Fibroblast of lung (primary cell): ENCODE results near the gene PODN. TPM values are rescaled to one million over a fixed set of nuclear protein-coding genes. Genes with fewer than 3 reads are reported as not detected.

Source experiments
- DNase-seq, 2 donors: peaks; one replicate each; pipeline versions ENCODE4 v3.0.0 to v3.0.0-alpha.2; 2010; ENCODE audit warnings: low read depth in 2 of 2
- H2AFZ ChIP-seq: 2 replicates; pipeline ENCODE4 v1.5.1; 2012; ENCODE audit warnings: low read length, control low read depth, inconsistent platforms
- H3K27ac ChIP-seq: 2 replicates; pipeline ENCODE4 v1.5.1; 2011; ENCODE audit warnings: low read length, control low read depth; ENCODE audit not compliant: insufficient read depth
- H3K27me3 ChIP-seq: 2 replicates; pipeline ENCODE4 v1.5.1; 2011; ENCODE audit warnings: mild to moderate bottlenecking, low read length; ENCODE audit not compliant: control insufficient read depth, insufficient read depth
- H3K36me3 ChIP-seq: 2 replicates; pipeline ENCODE4 v1.5.1; 2011; ENCODE audit warnings: low read length; ENCODE audit not compliant: control insufficient read depth, insufficient read depth
- H3K4me1 ChIP-seq: 2 replicates; pipeline ENCODE4 v1.5.1; 2011; ENCODE audit warnings: low read length; ENCODE audit not compliant: control insufficient read depth, insufficient read depth; ENCODE audit errors: extremely low read depth
- H3K4me2 ChIP-seq: 2 replicates; pipeline ENCODE4 v1.5.1; 2011; ENCODE audit warnings: low read length, control low read depth; ENCODE audit not compliant: insufficient read depth; ENCODE audit errors: extremely low read depth
- H3K4me3 ChIP-seq, 4 experiments: fragments of 200-600 bp in 1 of 4; sonication (generic) in 1 of 4; replicated peaks in 1 of 4; 2 replicates each; pipeline ENCODE4 v1.5.1; 2011 to 2016; ENCODE audit warnings: low read length in 4 of 4, low read depth in 3 of 4, mild to moderate bottlenecking in 3 of 4, control low read depth in 2 of 4, inconsistent platforms in 1 of 4, mixed read lengths in 1 of 4; ENCODE audit not compliant: insufficient read depth in 1 of 4; ENCODE audit errors: control extremely low read depth in 1 of 4
- H3K79me2 ChIP-seq: 2 replicates; pipeline ENCODE4 v1.5.1; 2012; ENCODE audit warnings: mild to moderate bottlenecking, low read length, inconsistent platforms; ENCODE audit not compliant: control insufficient read depth, insufficient read depth
- H3K9ac ChIP-seq: 2 replicates; pipeline ENCODE4 v1.5.1; 2011; ENCODE audit warnings: mild to moderate bottlenecking, low read length, control low read depth; ENCODE audit not compliant: insufficient read depth
- H3K9me3 ChIP-seq: 2 replicates; pipeline ENCODE4 v1.5.1; 2012; ENCODE audit warnings: low read depth, low read length; ENCODE audit not compliant: control insufficient read depth, insufficient read depth
- H4K20me1 ChIP-seq: 2 replicates; pipeline ENCODE4 v1.5.1; 2011; ENCODE audit warnings: low read length; ENCODE audit not compliant: control insufficient read depth, insufficient read depth; ENCODE audit errors: extremely low read depth
- EZH2 ChIP-seq: IDR thresholded peaks from 2 replicates; pipeline ENCODE4 v1.5.1; 2012; ENCODE audit warnings: low read length, control low read depth, mild to moderate bottlenecking; ENCODE audit errors: missing control alignments
- polyA plus RNA-seq, 2 donors: library from polyadenylated mRNA; depleted of rRNA in 1 of 2; stranded (reverse) in 1 of 2; unstranded in 1 of 2; fragments of >200 nt; gene quantifications; 2 replicates each; pipeline ENCODE4 v1.2.1, GENCODE V29; 2011 to 2012; ENCODE audit warnings: missing spikeins in 1 of 2
- total RNA-seq: library from RNA; depleted of rRNA; stranded (reverse); fragments of >200 nt; gene quantifications from 2 replicates; pipeline ENCODE4 v1.2.1, GENCODE V29; 2014
- TF ChIP-seq, protein P1 (sequence below), 2 donors: IDR thresholded peaks in 1 of 2; conservative IDR thresholded peaks in 1 of 2; 1 replicate in 1 of 2; 2 replicates in 1 of 2; pipeline ENCODE4 v1.5.1; 2011 to 2012; ENCODE audit warnings: low read length in 2 of 2, control low read depth in 1 of 2, inconsistent platforms in 1 of 2, low read depth in 1 of 2, mild to moderate bottlenecking in 1 of 2

PODN gene
- total and polyA plus RNA-seq, 2 donors (not counting 1 experiment from before 2014, with no cell fraction given): 31.6 to 49.7 TPM

DNA sequence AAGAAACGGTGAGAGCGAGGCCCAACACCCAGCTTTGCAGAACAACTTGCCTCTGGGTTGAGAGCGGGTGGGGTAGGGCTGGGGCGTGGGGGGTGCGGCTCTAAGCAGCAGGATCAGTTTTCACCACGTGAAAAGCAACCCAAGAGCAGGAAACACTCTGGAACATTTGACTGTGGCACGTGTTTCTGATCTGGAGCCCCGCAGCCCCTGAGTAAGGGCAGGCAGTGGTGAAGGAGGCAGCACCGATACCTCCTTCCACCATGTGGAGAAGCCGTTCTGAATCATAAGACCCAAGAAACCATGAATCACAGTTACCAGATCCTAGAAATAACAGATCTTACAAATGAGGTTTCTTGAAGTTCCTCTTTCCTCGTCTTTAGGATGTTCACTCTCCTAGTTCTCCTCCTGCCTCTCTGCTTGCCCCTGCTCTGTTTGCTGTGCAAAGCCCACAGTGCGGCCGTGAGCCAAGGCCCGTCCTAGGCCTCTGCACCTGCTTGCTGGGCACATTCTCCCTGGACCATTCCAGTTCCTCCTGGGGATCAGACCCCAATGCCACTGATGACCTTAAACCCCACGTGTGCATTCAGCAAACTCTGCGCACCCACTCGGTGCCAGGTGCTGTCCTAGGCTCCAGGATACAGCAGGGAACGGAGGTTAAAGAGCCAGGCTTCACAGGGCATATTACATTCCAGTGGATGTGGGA is 48.5 kb downstream of the PODN start:
- Histone ChIP-seq H3K27me3 (no peaks in the 10 kb centered on the region), H3K27ac (peak overlapping the region; percentile 37), H3K36me3 (no peaks in the 10 kb centered on the region), H3K9me3 (no peaks in the 10 kb centered on the region), H3K4me3 (no peak overlapping the region), H2AFZ (no peak overlapping the region), H3K9ac (no peak overlapping the region), H3K4me1 (peaks cover 31% of the 10 kb centered on the region), H3K4me2 (no peak overlapping the region), H3K79me2 (no peaks in the 10 kb centered on the region), H4K20me1 (no peaks in the 10 kb centered on the region)
- TF ChIP-seq, protein P1, sequence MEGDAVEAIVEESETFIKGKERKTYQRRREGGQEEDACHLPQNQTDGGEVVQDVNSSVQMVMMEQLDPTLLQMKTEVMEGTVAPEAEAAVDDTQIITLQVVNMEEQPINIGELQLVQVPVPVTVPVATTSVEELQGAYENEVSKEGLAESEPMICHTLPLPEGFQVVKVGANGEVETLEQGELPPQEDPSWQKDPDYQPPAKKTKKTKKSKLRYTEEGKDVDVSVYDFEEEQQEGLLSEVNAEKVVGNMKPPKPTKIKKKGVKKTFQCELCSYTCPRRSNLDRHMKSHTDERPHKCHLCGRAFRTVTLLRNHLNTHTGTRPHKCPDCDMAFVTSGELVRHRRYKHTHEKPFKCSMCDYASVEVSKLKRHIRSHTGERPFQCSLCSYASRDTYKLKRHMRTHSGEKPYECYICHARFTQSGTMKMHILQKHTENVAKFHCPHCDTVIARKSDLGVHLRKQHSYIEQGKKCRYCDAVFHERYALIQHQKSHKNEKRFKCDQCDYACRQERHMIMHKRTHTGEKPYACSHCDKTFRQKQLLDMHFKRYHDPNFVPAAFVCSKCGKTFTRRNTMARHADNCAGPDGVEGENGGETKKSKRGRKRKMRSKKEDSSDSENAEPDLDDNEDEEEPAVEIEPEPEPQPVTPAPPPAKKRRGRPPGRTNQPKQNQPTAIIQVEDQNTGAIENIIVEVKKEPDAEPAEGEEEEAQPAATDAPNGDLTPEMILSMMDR (conservative IDR thresholded peaks at IDR 0.05 in 1 of 2, IDR thresholded peaks at IDR 0.05 in 1 of 2; ENCODE audit: low read depth in 1 of 2, low read length in 2 of 2): no peak
- TF ChIP-seq EZH2: no peak
- peak; percentile 65 to 78 for DNase-seq

DNA sequence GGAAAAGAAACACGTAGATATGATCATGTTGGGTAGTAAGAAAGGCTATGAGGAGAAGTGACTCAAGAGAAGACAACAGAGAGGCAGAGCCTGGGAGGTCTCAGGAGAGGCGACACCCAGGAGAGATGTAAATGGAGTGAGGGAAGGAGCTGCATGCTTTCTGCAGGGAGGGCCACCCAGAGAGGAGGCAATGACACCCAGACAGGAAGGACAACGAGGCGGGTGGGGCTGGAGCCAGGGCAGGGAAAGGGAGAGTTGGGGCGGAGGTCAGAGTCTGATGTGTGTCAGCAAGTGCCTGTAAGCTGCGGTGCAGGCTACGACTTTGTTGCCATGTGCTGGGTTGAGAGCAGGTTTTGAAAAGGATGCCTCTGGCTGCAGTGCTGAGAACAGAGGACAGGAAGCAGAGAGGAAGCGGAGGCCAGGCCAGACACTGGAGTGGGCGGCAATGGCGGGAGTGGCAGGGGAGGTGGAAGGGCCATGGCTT is 49.1 kb downstream of the PODN start:
- no peak overlapping the region for H2AFZ ChIP-seq
- peak overlapping the region; percentile 37 for H3K27ac ChIP-seq
- no peaks in the 10 kb centered on the region for H3K9me3 ChIP-seq
- H4K20me1 ChIP-seq: no peaks in the 10 kb centered on the region
- no peak overlapping the region for H3K9ac ChIP-seq
- H3K36me3 ChIP-seq: no peaks in the 10 kb centered on the region
- peak in 1 of 2 donors; percentile 49 for DNase-seq
- peaks cover 33% of the 10 kb centered on the region for H3K4me1 ChIP-seq
- no peaks in the 10 kb centered on the region for H3K27me3 ChIP-seq
- H3K4me3 ChIP-seq: no peak overlapping the region
- TF ChIP-seq, protein P1 (conservative IDR thresholded peaks at IDR 0.05 in 1 of 2, IDR thresholded peaks at IDR 0.05 in 1 of 2; ENCODE audit: low read depth in 1 of 2, low read length in 2 of 2): no peak
- TF ChIP-seq EZH2: no peak
- H3K79me2 ChIP-seq: no peaks in the 10 kb centered on the region
- no peak overlapping the region for H3K4me2 ChIP-seq

DNA sequence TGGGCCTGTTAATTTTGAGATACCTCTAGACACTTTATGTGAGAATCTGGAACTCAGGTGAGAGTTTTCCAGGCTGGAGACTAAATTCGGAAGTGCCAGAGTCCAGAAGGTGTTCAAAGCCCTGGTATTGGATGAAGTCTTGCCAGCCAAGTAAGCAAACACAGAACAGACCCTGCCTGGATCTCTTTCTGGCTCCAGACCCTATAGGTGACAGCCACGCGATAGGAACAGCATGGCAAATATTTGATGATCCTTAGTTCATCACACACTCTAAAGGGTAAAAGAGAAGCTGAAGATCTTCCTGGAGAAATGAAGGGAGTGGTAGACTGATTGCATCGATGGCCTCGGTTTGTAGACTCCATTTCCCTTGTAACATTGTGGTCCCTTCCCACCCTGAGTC is 49.7 kb downstream of the PODN start:
- H3K27me3 ChIP-seq: no peaks in the 10 kb centered on the region
- no peaks in the 10 kb centered on the region for H4K20me1 ChIP-seq
- H3K9me3 ChIP-seq: no peaks in the 10 kb centered on the region
- H3K79me2 ChIP-seq: no peaks in the 10 kb centered on the region
- H3K4me3 ChIP-seq: no peak overlapping the region
- no peak overlapping the region for H2AFZ ChIP-seq
- peaks cover 35% of the 10 kb centered on the region for H3K4me1 ChIP-seq
- H3K36me3 ChIP-seq: no peaks in the 10 kb centered on the region
- H3K4me2 ChIP-seq: no peak overlapping the region
- no peak overlapping the region for H3K9ac ChIP-seq
- H3K27ac ChIP-seq: peak overlapping the region; percentile 37
- no peak for DNase-seq
- TF ChIP-seq EZH2: no peak
- TF ChIP-seq, protein P1 (conservative IDR thresholded peaks at IDR 0.05 in 1 of 2, IDR thresholded peaks at IDR 0.05 in 1 of 2; ENCODE audit: low read depth in 1 of 2, low read length in 2 of 2): no peak
